SK-N-MC (cell line): ENCODE results near the gene FBXW9.
"Not testable (repeated sequence)": the region's sequence is repeated elsewhere in the genome, so short reads cannot be mapped to it uniquely, and the experiment has no call there.

Experiments
- DNase-seq: peaks from one replicate; pipeline ENCODE4 v3.0.0-alpha.2; 2011; ENCODE audit warnings: low read depth, low spot score
- H3K27ac ChIP-seq: fragments of 200-600 bp; sonication (generic); 2 replicates; pipeline ENCODE4 v1.5.1; 2016; ENCODE audit warnings: mixed run types
- H3K36me3 ChIP-seq: fragments of 200-600 bp; sonication (generic); 2 replicates; pipeline ENCODE4 v1.6.1; 2017; ENCODE audit warnings: antibody characterized with exemption, low read length, mixed read lengths; ENCODE audit not compliant: insufficient read depth
- H3K4me3 ChIP-seq: fragments of 200-600 bp; sonication (generic); 2 replicates; pipeline ENCODE4 v1.5.1; 2016
- H3K9ac ChIP-seq: fragments of 200-600 bp; sonication (generic); 2 replicates; pipeline ENCODE4 v1.8.0; 2017; ENCODE audit warnings: mixed run types, mixed read lengths; ENCODE audit not compliant: insufficient read length
- H3K9me3 ChIP-seq: fragments of 200-600 bp; sonication (generic); 2 replicates; pipeline ENCODE4 v1.6.1; 2017; ENCODE audit warnings: low read depth, mild to moderate bottlenecking, antibody characterized with exemption, low read length, moderate library complexity, mixed read lengths
- EZH2 ChIP-seq: fragments of 200-600 bp; sonication (generic); IDR thresholded peaks from one replicate; pipeline ENCODE4 v1.6.1; 2017; ENCODE audit warnings: antibody characterized with exemption
- FOXP2 ChIP-seq: optimal IDR thresholded peaks from 2 replicates; pipeline ENCODE3; 2011; ENCODE audit warnings: mild to moderate bottlenecking, moderate library complexity; ENCODE audit not compliant: insufficient read depth; ENCODE audit errors: extremely low read length, control extremely low read depth
- POLR2AphosphoS5 ChIP-seq: IDR thresholded peaks from 2 replicates; pipeline ENCODE4 v1.6.1; 2012; ENCODE audit warnings: mild to moderate bottlenecking, low read depth, low read length, borderline replicate concordance

The FBXW9 gene

DNA sequence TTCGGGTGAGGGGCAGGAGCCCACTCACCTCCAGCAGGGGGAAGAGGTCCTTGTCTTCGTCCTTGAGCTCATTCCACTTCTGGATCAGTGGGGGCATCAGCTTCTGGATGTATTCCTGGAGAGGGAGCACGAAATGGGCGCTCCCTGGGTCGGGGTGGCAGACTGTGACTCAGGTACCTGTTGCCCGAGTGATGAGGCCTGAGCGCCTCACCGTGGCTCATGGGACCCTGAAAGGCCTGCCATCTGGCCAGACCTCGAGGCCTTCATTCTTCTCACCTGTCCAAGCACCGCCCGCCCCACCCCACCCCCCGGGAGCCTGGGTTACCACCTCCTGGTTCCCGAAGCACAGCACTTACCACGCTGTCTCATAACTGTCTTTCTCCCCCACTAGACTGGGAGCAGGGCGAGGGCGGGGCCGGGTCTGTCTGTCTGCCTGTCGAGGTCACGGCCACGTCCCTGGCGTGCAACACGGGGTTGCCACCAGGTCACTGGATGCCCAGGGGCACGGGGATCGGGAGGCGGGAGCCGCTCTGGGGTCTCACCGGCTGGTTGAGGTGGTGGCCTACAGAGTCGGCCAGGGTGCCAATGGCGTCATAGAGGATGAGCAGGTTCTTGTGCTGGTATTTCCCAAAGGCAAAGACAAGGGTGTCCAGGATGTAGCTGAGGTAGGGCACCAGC is 9.4 kb upstream of the FBXW9 start:
- TF ChIP-seq EZH2, result no peak
- TF ChIP-seq FOXP2, result no peak
- no peak for TF ChIP-seq POLR2AphosphoS5
- H3K9ac ChIP-seq, result no peak overlapping the region
- H3K27ac ChIP-seq, result no peak overlapping the region
- H3K4me3 ChIP-seq, result no peak overlapping the region
- DNase-seq, result no peak
- no peaks in the 10 kb centered on the region for H3K9me3 ChIP-seq
- H3K36me3 ChIP-seq, result peaks cover 88% of the 10 kb centered on the region

- H3K9ac ChIP-seq, result no peak overlapping the region
- H3K27ac ChIP-seq, result no peak overlapping the region
- DNase-seq, result no peak
- no peak overlapping the region for H3K4me3 ChIP-seq
- no peak for TF ChIP-seq EZH2
- no peak for TF ChIP-seq POLR2AphosphoS5
- no peak for TF ChIP-seq FOXP2
- peaks cover 84% of the 10 kb centered on the region for H3K36me3 ChIP-seq
- H3K9me3 ChIP-seq, result no peaks in the 10 kb centered on the region
Observed at GRCh38 chr19:12705169-12705568, 8.7 kb upstream of the FBXW9 start.

DNA sequence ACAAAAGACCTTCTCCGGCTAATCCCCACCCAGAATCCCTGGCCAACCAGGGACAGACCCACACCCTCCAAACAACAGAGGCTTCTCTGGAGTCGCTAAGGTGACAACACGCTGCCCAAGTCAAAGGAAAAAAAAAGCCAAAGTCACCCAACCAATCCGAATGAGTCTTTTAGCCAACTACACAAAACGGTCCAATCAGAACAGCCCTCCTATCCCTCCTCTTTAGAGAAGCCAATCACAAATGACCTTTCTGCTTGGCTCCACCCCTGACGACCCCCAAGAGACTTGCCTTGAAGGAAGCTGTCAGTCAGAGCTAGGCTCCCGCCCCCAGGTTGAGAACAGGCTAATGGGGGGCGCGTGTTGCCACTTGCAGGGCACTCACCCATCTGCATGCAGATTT is 6.6 kb upstream of the FBXW9 start:
- no peaks in the 10 kb centered on the region for H3K9me3 ChIP-seq
- H3K36me3 ChIP-seq, result peaks cover 68% of the 10 kb centered on the region
- no peak overlapping the region for H3K27ac ChIP-seq
- no peak for DNase-seq
- TF ChIP-seq POLR2AphosphoS5 (no peak; the same call in 1 of the 2 replicates), FOXP2 (no peak), EZH2 (no peak)
- H3K4me3 ChIP-seq, result no peak overlapping the region
- H3K9ac ChIP-seq, result no peak overlapping the region

DNA sequence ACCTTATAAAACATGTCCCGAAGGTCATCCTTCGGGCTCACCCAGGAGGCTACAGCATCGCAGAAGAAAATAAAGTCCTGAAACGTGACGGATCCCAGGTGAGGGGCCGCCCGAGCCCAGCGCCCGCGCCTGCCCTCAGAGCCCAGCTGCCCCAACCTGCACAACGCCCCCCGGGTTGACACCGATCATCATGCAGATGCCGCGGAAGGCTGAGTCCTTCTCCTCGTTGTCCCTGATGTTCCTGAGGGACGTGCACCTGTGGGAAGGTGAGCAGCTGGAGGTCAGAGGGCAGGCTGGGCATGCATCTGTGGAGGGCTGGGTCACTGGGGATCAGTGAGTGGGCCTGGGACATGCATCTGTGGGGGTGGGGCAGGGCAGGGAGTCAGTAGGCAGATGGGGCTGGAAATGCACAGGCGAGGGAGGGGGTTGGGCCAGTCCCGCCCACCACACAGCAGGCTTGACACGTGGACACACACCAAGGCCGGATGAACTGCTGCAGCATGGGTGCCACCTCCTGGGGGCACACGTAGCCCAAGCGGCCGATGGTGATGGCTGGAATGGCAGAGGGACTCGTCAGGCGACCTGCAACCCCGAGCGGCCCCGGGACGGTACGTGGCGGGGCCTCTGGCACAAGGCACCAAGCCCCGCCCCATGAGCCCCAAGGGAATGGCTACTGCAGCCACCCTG is 5.3 kb upstream of the FBXW9 start:
- H3K4me3 ChIP-seq, result no peak overlapping the region
- no peaks in the 10 kb centered on the region for H3K9me3 ChIP-seq
- no peak overlapping the region for H3K9ac ChIP-seq
- no peak for DNase-seq
- peaks cover 61% of the 10 kb centered on the region for H3K36me3 ChIP-seq
- no peak overlapping the region for H3K27ac ChIP-seq
- peak; percentile 24; the same call in 1 of the 2 replicates for TF ChIP-seq POLR2AphosphoS5
- no peak for TF ChIP-seq EZH2
- TF ChIP-seq FOXP2, result no peak

DNA sequence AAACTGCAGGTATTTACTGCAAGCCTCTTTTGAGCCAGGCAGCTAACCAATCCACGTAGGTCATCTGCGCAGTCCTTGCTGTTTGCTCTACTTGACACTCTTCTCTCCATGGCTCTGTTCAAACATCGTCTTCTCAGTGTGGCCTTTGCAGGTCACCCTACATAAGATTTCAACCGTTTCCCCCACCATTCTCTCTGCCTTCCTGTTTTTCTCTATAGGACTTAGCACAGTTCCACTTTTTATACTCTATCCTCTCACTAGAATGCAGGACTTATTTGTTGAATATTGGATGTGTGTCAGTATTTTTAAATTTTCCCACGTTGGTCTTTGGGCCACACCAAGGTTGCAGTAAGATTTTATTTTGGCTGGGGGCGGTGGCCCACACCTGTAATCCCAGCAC is 1.7 kb upstream of the FBXW9 start:
- Histone ChIP-seq H3K9ac (no peak overlapping the region), H3K27ac (no peak overlapping the region), H3K4me3 (no peak overlapping the region), H3K36me3 (peaks cover 30% of the 10 kb centered on the region), H3K9me3 (no peaks in the 10 kb centered on the region)
- no peak for DNase-seq
- no peak for TF ChIP-seq FOXP2
- TF ChIP-seq EZH2, result no peak
- TF ChIP-seq POLR2AphosphoS5, result no peak

DNA sequence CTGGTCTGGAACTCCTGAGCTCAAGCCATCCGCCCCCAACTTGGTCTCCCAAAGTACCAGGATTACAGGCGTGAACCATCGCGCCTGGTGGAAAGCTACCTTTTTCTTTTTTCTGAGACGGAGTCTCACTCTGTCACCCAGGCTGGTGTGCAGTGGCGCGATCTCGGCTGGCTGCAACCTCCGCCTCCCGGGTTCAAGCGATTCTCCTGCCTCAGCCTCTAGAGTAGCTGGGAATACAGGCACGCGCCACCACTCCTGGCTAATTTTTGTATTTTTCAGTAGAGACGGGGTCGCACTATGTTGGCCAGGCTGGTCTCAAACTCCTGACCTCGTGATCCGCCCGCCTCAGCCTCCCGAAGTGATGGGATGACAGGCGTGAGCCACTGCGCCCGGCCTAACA is 994 bp upstream of the FBXW9 start:
- Histone ChIP-seq H3K4me3 (peak overlapping the region; percentile 88), H3K9ac (peak overlapping the region; percentile 85), H3K36me3 (peaks cover 23% of the 10 kb centered on the region)
- DNase-seq, H3K27ac ChIP-seq, H3K9me3 ChIP-seq: not testable (repeated sequence)
- TF ChIP-seq POLR2AphosphoS5, result 0 out of 2 replicates have a peak, but pooled peaks have one; percentile 24

GRCh38 chr19:12695997-12696365 is 450 bp downstream of the FBXW9 start:
- H3K27ac ChIP-seq, result no peak overlapping the region
- peak overlapping the region; percentile 85 for H3K9ac ChIP-seq

DNA sequence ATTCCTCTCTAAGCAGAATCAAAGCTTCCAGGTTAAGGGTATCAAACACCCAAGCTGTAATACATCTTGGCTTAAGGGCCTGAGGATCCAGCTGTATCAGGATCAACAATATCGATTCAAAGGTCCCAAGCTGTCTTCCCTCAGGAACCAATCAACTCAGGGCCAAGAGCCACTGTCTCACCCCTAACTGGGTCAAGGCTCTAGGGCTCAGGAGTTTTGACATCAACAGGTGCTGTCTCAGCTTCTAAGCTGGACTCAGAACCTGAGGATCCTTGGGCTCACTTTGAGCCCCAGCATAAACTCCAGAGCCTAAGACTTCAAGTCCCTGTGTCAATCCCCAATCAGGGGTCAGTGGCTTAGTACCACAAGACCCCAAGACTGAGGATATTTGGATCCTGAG is 917 bp downstream of the FBXW9 start:
- peak overlapping the region; percentile 85 for H3K9ac ChIP-seq
- peaks cover 5% of the 10 kb centered on the region; the same call in 1 of the 2 replicates for H3K36me3 ChIP-seq
- H3K9me3 ChIP-seq, result no peaks in the 10 kb centered on the region
- TF ChIP-seq FOXP2 (no peak), POLR2AphosphoS5 (no peak)
- H3K27ac ChIP-seq, result no peak overlapping the region
- H3K4me3 ChIP-seq, result peak overlapping the region; percentile 88
- no peak for DNase-seq

More at GRCh38 chr19:12695997-12696365, 450 bp downstream of the FBXW9 start:
- TF ChIP-seq FOXP2 (no peak), EZH2 (no peak), POLR2AphosphoS5 (no peak)
- Histone ChIP-seq H3K36me3 (peaks cover 9% of the 10 kb centered on the region), H3K4me3 (peak overlapping the region; percentile 88), H3K9me3 (no peaks in the 10 kb centered on the region)
- DNase-seq, result no peak

GRCh38 chr19:12695096-12695495 is 1.3 kb downstream of the FBXW9 start:
- DNase-seq, result no peak
- TF ChIP-seq FOXP2 (no peak), EZH2 (no peak), POLR2AphosphoS5 (no peak)
- H3K9me3 ChIP-seq, result no peaks in the 10 kb centered on the region
- H3K9ac ChIP-seq, result peak overlapping the region; percentile 85
- H3K4me3 ChIP-seq, result peak overlapping the region; percentile 88; the same call in 1 of the 2 replicates
- H3K36me3 ChIP-seq, result peaks cover 5% of the 10 kb centered on the region; the same call in 1 of the 2 replicates
- no peak overlapping the region for H3K27ac ChIP-seq
